Breast epithelium (tissue), 4 donors: ENCODE measurements around the gene ZNF467. TPM values are rescaled to one million over a fixed set of nuclear protein-coding genes. Genes with fewer than 3 reads are reported as not detected.

Experiments used
- DNase-seq, 2 donors: peaks; one replicate each; pipeline ENCODE4 v3.0.0-alpha.2; 2019; ENCODE audit warnings: low spot score in 2 of 2
- H3K27ac ChIP-seq, 2 donors: fragments of 200-600 bp; sonication (generic) in 1 of 2; one replicate each; pipeline ENCODE4 v1.5.1; 2016 to 2019; ENCODE audit warnings: mild to moderate bottlenecking in 1 of 2
- H3K27me3 ChIP-seq, 2 donors: fragments of 200-600 bp; sonication (generic) in 1 of 2; one replicate each; pipeline versions ENCODE4 v1.5.1 to v1.6.0; 2017 to 2019; ENCODE audit warnings: control low read depth in 1 of 2, mild to moderate bottlenecking in 1 of 2
- H3K36me3 ChIP-seq: fragments of 200-600 bp; one replicate; pipeline ENCODE4 v1.5.1; 2019
- H3K4me1 ChIP-seq, 2 donors: fragments of 200-600 bp; sonication (generic); one replicate each; pipeline ENCODE4 v1.5.1; 2016 to 2019; ENCODE audit warnings: control low read depth in 1 of 2
- H3K4me3 ChIP-seq, 3 donors: fragments of 200-600 bp; sonication (generic); 1 replicate in 2 of 3; 2 replicates in 1 of 3; pipeline ENCODE4 v1.5.1; 2016 to 2019; ENCODE audit warnings: mild to moderate bottlenecking in 3 of 3, moderate library complexity in 2 of 3
- H3K9me3 ChIP-seq, 2 donors: fragments of 200-600 bp; sonication (generic) in 1 of 2; one replicate each; pipeline ENCODE4 v1.5.1; 2016 to 2019; ENCODE audit warnings: control low read depth in 1 of 2
- POLR2A ChIP-seq: fragments of 450-650 bp; IDR thresholded peaks from one replicate; pipeline ENCODE4 v1.6.1; 2016; ENCODE audit warnings: antibody characterized with exemption, mild to moderate bottlenecking, moderate library complexity
- POLR2AphosphoS5 ChIP-seq, 3 donors: sonication (generic); formaldehyde crosslinking; IDR thresholded peaks; one replicate each; pipeline ENCODE4 v1.6.1; 2017; ENCODE audit warnings: antibody characterized with exemption in 3 of 3
- intact Hi-C: fragments of 100-400 bp; cut with DNase I; formaldehyde crosslinking; loops from one replicate; pipeline ENCODE4 v1.15.1; 2023; ENCODE audit warnings: low total_unique reads
- total RNA-seq, 3 donors: library from RNA; depleted of rRNA; stranded (reverse); fragments of >200 nt; gene quantifications; one replicate each; pipeline ENCODE4 v1.1.0, GENCODE V29; 2016
- TF ChIP-seq, protein P1 (sequence below), 3 donors: fragments of 450-650 bp; IDR thresholded peaks; one replicate each; pipeline ENCODE4 v1.5.1; 2016 to 2017; ENCODE audit warnings: antibody characterized with exemption in 3 of 3, mild to moderate bottlenecking in 3 of 3, moderate library complexity in 3 of 3

ZNF467 gene
- total RNA-seq, 3 donors from 2014 or later = 5.0 to 6.3 (median 5.9) TPM

DNA sequence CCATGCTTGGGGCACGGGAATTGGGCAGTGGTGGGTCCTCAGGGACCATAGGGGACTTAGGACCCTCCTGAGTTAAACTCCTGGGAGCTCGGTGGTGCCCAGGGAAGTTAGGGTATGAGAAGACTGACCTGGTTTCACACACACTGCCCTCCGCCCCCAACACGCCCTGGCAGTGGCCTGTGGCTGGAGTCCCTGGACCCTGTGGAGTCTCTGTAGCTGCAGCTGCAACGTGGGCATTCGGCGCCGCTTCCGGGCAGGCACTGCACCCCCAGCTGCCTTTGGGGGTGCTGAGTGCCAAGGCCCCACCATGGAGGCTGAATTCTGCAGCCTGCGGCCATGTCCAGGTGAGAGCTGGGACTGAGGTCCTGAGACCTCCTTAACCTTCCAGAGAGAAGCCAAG is 34.9 kb upstream of the ZNF467 start:
- Histone ChIP-seq H3K36me3 (no peaks in the 10 kb centered on the region), H3K9me3 (no peaks in the 10 kb centered on the region), H3K27me3 (no peaks in the 10 kb centered on the region), H3K4me1 (no peaks in the 10 kb centered on the region), H3K27ac (no peak overlapping the region), H3K4me3 (no peak overlapping the region)
- no peak for DNase-seq
- intact Hi-C loops = no loop called here
- TF ChIP-seq, protein P1, sequence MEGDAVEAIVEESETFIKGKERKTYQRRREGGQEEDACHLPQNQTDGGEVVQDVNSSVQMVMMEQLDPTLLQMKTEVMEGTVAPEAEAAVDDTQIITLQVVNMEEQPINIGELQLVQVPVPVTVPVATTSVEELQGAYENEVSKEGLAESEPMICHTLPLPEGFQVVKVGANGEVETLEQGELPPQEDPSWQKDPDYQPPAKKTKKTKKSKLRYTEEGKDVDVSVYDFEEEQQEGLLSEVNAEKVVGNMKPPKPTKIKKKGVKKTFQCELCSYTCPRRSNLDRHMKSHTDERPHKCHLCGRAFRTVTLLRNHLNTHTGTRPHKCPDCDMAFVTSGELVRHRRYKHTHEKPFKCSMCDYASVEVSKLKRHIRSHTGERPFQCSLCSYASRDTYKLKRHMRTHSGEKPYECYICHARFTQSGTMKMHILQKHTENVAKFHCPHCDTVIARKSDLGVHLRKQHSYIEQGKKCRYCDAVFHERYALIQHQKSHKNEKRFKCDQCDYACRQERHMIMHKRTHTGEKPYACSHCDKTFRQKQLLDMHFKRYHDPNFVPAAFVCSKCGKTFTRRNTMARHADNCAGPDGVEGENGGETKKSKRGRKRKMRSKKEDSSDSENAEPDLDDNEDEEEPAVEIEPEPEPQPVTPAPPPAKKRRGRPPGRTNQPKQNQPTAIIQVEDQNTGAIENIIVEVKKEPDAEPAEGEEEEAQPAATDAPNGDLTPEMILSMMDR (IDR thresholded peaks at IDR 0.05) = no peak
- TF ChIP-seq POLR2A (no peak), POLR2AphosphoS5 (IDR thresholded peaks at IDR 0.05) (no peak)

DNA sequence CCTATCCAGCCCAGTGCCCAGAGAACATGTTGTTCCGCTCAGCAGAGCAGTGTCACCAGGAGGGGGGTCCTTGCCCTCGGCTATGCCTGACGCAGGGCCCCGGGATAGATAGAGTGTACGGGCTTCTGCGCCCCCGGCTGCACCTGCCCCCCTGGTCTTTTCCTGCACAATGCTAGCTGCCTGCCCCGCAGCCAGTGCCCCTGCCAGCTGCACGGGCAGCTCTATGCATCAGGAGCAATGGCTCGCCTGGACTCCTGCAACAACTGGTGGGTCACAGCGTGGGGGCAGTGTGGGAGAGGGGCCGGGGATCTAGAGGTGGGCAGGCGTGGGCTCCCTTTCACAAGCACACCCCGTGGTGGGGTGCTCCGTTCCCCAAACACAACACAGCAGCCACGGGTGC is 33.3 kb upstream of the ZNF467 start:
- Histone ChIP-seq H3K4me1 (no peaks in the 10 kb centered on the region), H3K27ac (no peak overlapping the region), H3K36me3 (no peaks in the 10 kb centered on the region), H3K27me3 (no peaks in the 10 kb centered on the region), H3K9me3 (no peaks in the 10 kb centered on the region), H3K4me3 (no peak overlapping the region)
- DNase-seq = no peak
- intact Hi-C loops = no loop called here
- TF ChIP-seq POLR2AphosphoS5 (IDR thresholded peaks at IDR 0.05) = no peak
- TF ChIP-seq, protein P1 (IDR thresholded peaks at IDR 0.05) = no peak
- TF ChIP-seq POLR2A = no peak

DNA sequence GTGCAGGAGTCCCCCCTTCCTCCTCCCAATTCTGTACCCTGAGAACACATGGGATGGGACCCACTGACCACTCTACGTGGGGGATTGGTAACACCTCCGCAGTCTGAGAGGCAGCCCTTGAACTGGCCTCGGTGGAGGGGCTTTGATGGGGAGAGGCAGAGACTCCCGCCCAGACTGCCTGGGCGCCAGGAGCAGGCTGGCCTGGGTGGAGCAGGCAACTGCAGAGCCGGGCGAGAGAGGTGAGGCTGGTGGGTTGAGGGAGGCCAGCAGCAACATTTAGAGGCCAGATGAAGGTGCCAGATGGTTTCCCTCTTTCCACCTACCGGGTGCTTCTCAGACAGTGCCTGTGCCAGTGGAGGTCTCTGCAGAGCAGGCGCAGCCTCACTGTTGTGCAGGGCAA is 30.7 kb upstream of the ZNF467 start:
- TF ChIP-seq POLR2A (no peak), POLR2AphosphoS5 (IDR thresholded peaks at IDR 0.05) (no peak)
- TF ChIP-seq, protein P1 (IDR thresholded peaks at IDR 0.05) = no peak
- Histone ChIP-seq H3K4me1 (no peaks in the 10 kb centered on the region), H3K27me3 (no peaks in the 10 kb centered on the region), H3K27ac (no peak overlapping the region), H3K9me3 (no peaks in the 10 kb centered on the region), H3K36me3 (no peaks in the 10 kb centered on the region), H3K4me3 (no peak overlapping the region)
- intact Hi-C loops = no loop called here
- DNase-seq = no peak

DNA sequence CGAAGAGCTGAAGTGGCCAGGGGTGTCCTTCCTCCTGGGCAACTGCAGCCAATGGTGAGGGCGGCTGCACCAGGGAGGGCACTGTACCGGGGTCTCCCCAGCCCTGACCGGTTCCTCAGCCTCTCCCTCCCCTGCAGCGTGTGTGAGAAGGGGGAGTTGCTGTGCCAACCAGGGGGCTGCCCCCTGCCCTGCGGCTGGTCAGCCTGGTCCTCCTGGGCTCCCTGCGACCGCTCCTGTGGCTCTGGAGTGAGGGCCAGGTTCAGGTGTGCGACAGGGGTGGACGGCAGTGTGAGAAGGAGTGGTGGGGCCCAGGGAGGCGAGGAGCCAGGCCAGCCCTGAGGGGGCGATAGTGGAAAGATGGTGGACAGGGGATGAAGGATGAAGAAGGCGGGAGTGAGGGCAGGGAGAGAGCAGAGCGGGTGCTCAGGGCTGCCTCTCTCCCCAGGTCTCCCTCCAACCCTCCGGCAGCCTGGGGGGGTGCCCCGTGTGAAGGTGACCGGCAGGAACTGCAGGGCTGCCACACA is 30.2 kb upstream of the ZNF467 start:
- no peak for DNase-seq

DNA sequence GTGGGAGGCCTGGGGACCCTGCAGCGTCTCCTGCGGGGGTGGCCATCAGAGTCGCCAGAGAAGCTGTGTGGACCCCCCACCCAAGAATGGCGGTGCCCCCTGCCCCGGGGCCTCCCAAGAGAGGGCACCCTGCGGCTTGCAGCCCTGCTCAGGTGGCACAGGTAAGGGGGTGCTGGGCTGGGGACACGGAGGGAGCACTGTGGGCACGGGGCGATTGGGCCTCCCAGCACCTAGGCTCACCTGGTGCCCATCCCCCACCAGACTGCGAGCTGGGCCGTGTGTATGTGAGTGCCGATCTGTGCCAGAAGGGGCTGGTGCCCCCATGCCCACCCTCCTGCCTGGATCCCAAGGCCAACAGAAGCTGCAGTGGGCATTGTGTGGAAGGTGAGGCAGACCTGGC is 29.6 kb upstream of the ZNF467 start:
- H3K36me3 ChIP-seq = no peaks in the 10 kb centered on the region
- intact Hi-C loops = no loop called here
- no peaks in the 10 kb centered on the region for H3K4me1 ChIP-seq
- TF ChIP-seq POLR2AphosphoS5 (IDR thresholded peaks at IDR 0.05) = no peak
- TF ChIP-seq, protein P1 (IDR thresholded peaks at IDR 0.05) = no peak
- no peak for TF ChIP-seq POLR2A
- no peaks in the 10 kb centered on the region for H3K27me3 ChIP-seq
- DNase-seq = no peak
- no peaks in the 10 kb centered on the region for H3K9me3 ChIP-seq
- H3K27ac ChIP-seq = no peak overlapping the region
- H3K4me3 ChIP-seq = no peak overlapping the region

More for the DNA sequence above, 30.2 kb upstream of the ZNF467 start:
- Histone ChIP-seq H3K4me1 (no peaks in the 10 kb centered on the region), H3K27me3 (no peaks in the 10 kb centered on the region), H3K9me3 (no peaks in the 10 kb centered on the region), H3K4me3 (no peak overlapping the region), H3K36me3 (no peaks in the 10 kb centered on the region), H3K27ac (no peak overlapping the region)
- no peak for TF ChIP-seq POLR2AphosphoS5 (IDR thresholded peaks at IDR 0.05)
- intact Hi-C loops = no loop called here

DNA sequence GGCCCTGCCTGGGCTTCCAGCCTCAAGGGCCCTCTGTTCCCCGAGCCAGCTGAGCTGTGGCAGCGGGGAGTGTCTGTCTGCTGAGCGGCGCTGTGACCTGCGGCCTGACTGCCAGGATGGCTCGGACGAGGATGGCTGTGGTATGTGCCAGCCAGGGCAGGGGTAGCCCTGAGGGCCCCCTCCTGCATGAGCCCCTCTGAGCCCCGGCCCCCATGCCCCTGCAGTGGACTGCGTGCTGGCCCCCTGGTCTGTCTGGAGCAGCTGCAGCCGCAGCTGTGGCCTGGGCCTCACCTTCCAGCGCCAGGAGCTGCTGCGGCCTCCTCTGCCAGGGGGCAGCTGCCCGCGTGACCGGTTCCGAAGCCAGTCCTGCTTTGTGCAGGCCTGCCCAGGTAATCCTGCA is 28.4 kb upstream of the ZNF467 start:
- no peak for TF ChIP-seq POLR2AphosphoS5 (IDR thresholded peaks at IDR 0.05)
- TF ChIP-seq, protein P1 (IDR thresholded peaks at IDR 0.05) = no peak
- no peak for TF ChIP-seq POLR2A
- H3K4me3 ChIP-seq = no peak overlapping the region
- DNase-seq = no peak
- no peaks in the 10 kb centered on the region for H3K4me1 ChIP-seq
- no peaks in the 10 kb centered on the region for H3K27me3 ChIP-seq
- H3K27ac ChIP-seq = no peak overlapping the region
- intact Hi-C loops = no loop called here
- no peaks in the 10 kb centered on the region for H3K36me3 ChIP-seq
- no peaks in the 10 kb centered on the region for H3K9me3 ChIP-seq
